ENCODE measurements around the gene DRAXIN. TPM values are rescaled to one million over a fixed set of nuclear protein-coding genes. Genes with fewer than 3 reads are reported as not detected.
A peak's percentile ranks its signal among the peaks of the same experiment; 100 is the strongest.

Gene DRAXIN
- total RNA-seq, 5 donors from 2014 or later (not counting 1 experiment from before 2014, with no cell fraction given) = 0.18 to 2.0 (median 0.23) TPM

GRCh38 chr1:11738096-11738495 is 46.6 kb downstream of the DRAXIN start:
- peaks cover 26 to 75% of the 10 kb centered on the region in 2 experiments for H3K4me1 ChIP-seq (ENCODE audit: control insufficient read depth in 1 of 2, extremely low read depth in 1 of 2, insufficient read depth in 2 of 2, low read length in 2 of 2)
- H3K27me3 ChIP-seq (replicated peaks in 1 of 2; ENCODE audit: control insufficient read depth in 2 of 2, extremely low read depth in 1 of 2, insufficient read depth in 2 of 2, low read length in 1 of 2) = no peaks in the 10 kb centered on the region
- CTCF ChIA-PET = interaction anchor here in 1 of 2 donors (0.5 to 0.6 kb wide), 2 partner anchors 93 to 1229 kb away, joined by 3 to 6 read pairs; no protein-coding TSS in a partner anchor
- no CpG with 5 or more reads among the region's 2 CpGs for WGBS (ENCODE audit: insufficient coverage)
- no peaks in the 10 kb centered on the region for H3K27me3 Mint-ChIP-seq
- no peak overlapping the region for H3K4me3 ChIP-seq (ENCODE audit: control insufficient read depth in 1 of 2, extremely low read depth in 1 of 2, low read length in 1 of 2)
- peak overlapping the region; percentile 38 to 68 for H3K27ac Mint-ChIP-seq
- DNase-seq = no peak
- POLR2A ChIA-PET = no interaction called here
- H3K4me3 Mint-ChIP-seq = peak overlapping the region in 1 of 3 donors; percentile 93
- no peaks in the 10 kb centered on the region for H3K9me3 ChIP-seq
- no peaks in the 10 kb centered on the region for H3K36me3 Mint-ChIP-seq
- no peak overlapping the region for H3K27ac ChIP-seq (ENCODE audit: low read length)
- no peaks in the 10 kb centered on the region for H3K9me3 Mint-ChIP-seq
- H3K36me3 ChIP-seq (ENCODE audit: control insufficient read depth in 2 of 2, extremely low read depth in 1 of 2, insufficient read depth in 1 of 2, low read length in 1 of 2) = no peaks in the 10 kb centered on the region
- no peak for ATAC-seq (replicated peaks in 1 of 4)
- H3K4me1 Mint-ChIP-seq = peaks cover 68 to 76% (median 69%) of the 10 kb centered on the region in 3 donors

- Histone ChIP-seq H3K36me3 (ENCODE audit: control insufficient read depth in 2 of 2, extremely low read depth in 1 of 2, insufficient read depth in 1 of 2, low read length in 1 of 2) (no peaks in the 10 kb centered on the region), H3K9me3 (no peaks in the 10 kb centered on the region), H3K27me3 (replicated peaks in 1 of 2; ENCODE audit: control insufficient read depth in 2 of 2, extremely low read depth in 1 of 2, insufficient read depth in 2 of 2, low read length in 1 of 2) (no peaks in the 10 kb centered on the region), H3K4me3 (ENCODE audit: control insufficient read depth in 1 of 2, extremely low read depth in 1 of 2, low read length in 1 of 2) (no peak overlapping the region), H3K27ac (ENCODE audit: low read length) (no peak overlapping the region), H3K4me1 (ENCODE audit: control insufficient read depth in 1 of 2, extremely low read depth in 1 of 2, insufficient read depth in 2 of 2, low read length in 2 of 2) (peaks cover 25 to 75% of the 10 kb centered on the region in 2 experiments)
- Mint-ChIP-seq H3K36me3 (no peaks in the 10 kb centered on the region), H3K27me3 (no peaks in the 10 kb centered on the region), H3K4me1 (peaks cover 65 to 77% (median 66%) of the 10 kb centered on the region in 3 donors), H3K9me3 (no peaks in the 10 kb centered on the region), H3K27ac (peak overlapping the region; percentile 27 to 44), H3K4me3 (peak overlapping the region in 1 of 3 donors; percentile 93)
- DNase-seq (no peak), ATAC-seq (replicated peaks in 1 of 4) (no peak)
- ChIA-PET CTCF (interaction anchor here in 1 of 2 donors (0.8 kb wide), 1 partner anchor 291 kb away, joined by 3 read pairs; no protein-coding TSS in a partner anchor), POLR2A (no interaction called here)
- WGBS (ENCODE audit: insufficient coverage) = 100% methylated on average over 3 of the region's 6 CpGs
Measured at GRCh38 chr1:11738783-11739182, 47.3 kb downstream of the DRAXIN start.

GRCh38 chr1:11740258-11741192 is 49.0 kb downstream of the DRAXIN start:
- Mint-ChIP-seq H3K36me3 (no peaks in the 10 kb centered on the region), H3K4me3 (peak overlapping the region; percentile 31 to 61 (median 39)), H3K27me3 (no peaks in the 10 kb centered on the region), H3K27ac (peak overlapping the region; percentile 31 to 71), H3K4me1 (peaks cover 62 to 74% (median 64%) of the 10 kb centered on the region in 3 donors), H3K9me3 (no peaks in the 10 kb centered on the region)
- peak overlapping the region in 1 of 2 donors; percentile 0 for H3K4me3 ChIP-seq (ENCODE audit: control insufficient read depth in 1 of 2, extremely low read depth in 1 of 2, low read length in 1 of 2)
- ATAC-seq (replicated peaks in 1 of 4) = peak in 2 of 4 experiments; percentile 35
- H3K27me3 ChIP-seq (replicated peaks in 1 of 2; ENCODE audit: control insufficient read depth in 2 of 2, extremely low read depth in 1 of 2, insufficient read depth in 2 of 2, low read length in 1 of 2) = no peaks in the 10 kb centered on the region
- no peaks in the 10 kb centered on the region for H3K9me3 ChIP-seq
- DNase-seq = peak in 10 of 35 experiments; percentile 13 to 45 (median 23)
- peaks cover 25 to 74% of the 10 kb centered on the region in 2 experiments for H3K4me1 ChIP-seq (ENCODE audit: control insufficient read depth in 1 of 2, extremely low read depth in 1 of 2, insufficient read depth in 2 of 2, low read length in 2 of 2)
- H3K27ac ChIP-seq (ENCODE audit: low read length) = no peak overlapping the region
- ChIA-PET POLR2A (no interaction called here), CTCF (interaction anchor here in 1 of 2 donors (0.6 to 1.4 kb wide), 2 partner anchors 91 to 684 kb away, joined by 3 to 4 read pairs; no protein-coding TSS in a partner anchor)
- H3K36me3 ChIP-seq (ENCODE audit: control insufficient read depth in 2 of 2, extremely low read depth in 1 of 2, insufficient read depth in 1 of 2, low read length in 1 of 2) = peaks cover 0 to 3% of the 10 kb centered on the region in 2 donors
- 39% methylated on average over 8 of the region's 15 CpGs for WGBS (ENCODE audit: insufficient coverage)

GRCh38 chr1:11741482-11741881 is 50.0 kb downstream of the DRAXIN start:
- DNase-seq = no peak
- Mint-ChIP-seq H3K4me1 (peaks cover 59 to 74% (median 63%) of the 10 kb centered on the region in 3 donors), H3K36me3 (peaks cover 9% of the 10 kb centered on the region), H3K27ac (no peak overlapping the region), H3K27me3 (no peaks in the 10 kb centered on the region), H3K9me3 (no peaks in the 10 kb centered on the region), H3K4me3 (peak overlapping the region in 1 of 3 donors; percentile 61)
- H3K9me3 ChIP-seq = no peaks in the 10 kb centered on the region
- ChIA-PET POLR2A (no interaction called here), CTCF (interaction anchor here in 1 of 2 donors (1.4 kb wide), 1 partner anchor 92 kb away, joined by 3 read pairs; no protein-coding TSS in a partner anchor)
- 100% methylated on average over 1 of the region's 4 CpGs for WGBS (ENCODE audit: insufficient coverage)
- ATAC-seq (replicated peaks in 1 of 4) = no peak
- H3K4me3 ChIP-seq (ENCODE audit: control insufficient read depth in 1 of 2, extremely low read depth in 1 of 2, low read length in 1 of 2) = no peak overlapping the region
- H3K27me3 ChIP-seq (replicated peaks in 1 of 2; ENCODE audit: control insufficient read depth in 2 of 2, extremely low read depth in 1 of 2, insufficient read depth in 2 of 2, low read length in 1 of 2) = no peaks in the 10 kb centered on the region
- no peak overlapping the region for H3K27ac ChIP-seq (ENCODE audit: low read length)
- peaks cover 6 to 8% of the 10 kb centered on the region in 2 donors for H3K36me3 ChIP-seq (ENCODE audit: control insufficient read depth in 2 of 2, extremely low read depth in 1 of 2, insufficient read depth in 1 of 2, low read length in 1 of 2)
- H3K4me1 ChIP-seq (ENCODE audit: control insufficient read depth in 1 of 2, extremely low read depth in 1 of 2, insufficient read depth in 2 of 2, low read length in 2 of 2) = peaks cover 22 to 69% of the 10 kb centered on the region in 2 experiments

- peak overlapping the region in 1 of 3 donors; percentile 61 for H3K4me3 Mint-ChIP-seq
- WGBS (ENCODE audit: insufficient coverage) = 100% methylated on average over 2 of the region's 5 CpGs
- no peaks in the 10 kb centered on the region for H3K9me3 Mint-ChIP-seq
- Histone ChIP-seq H3K9me3 (no peaks in the 10 kb centered on the region), H3K36me3 (ENCODE audit: control insufficient read depth in 2 of 2, extremely low read depth in 1 of 2, insufficient read depth in 1 of 2, low read length in 1 of 2) (peaks cover 6 to 13% of the 10 kb centered on the region in 2 donors), H3K4me3 (ENCODE audit: control insufficient read depth in 1 of 2, extremely low read depth in 1 of 2, low read length in 1 of 2) (no peak overlapping the region), H3K27ac (ENCODE audit: low read length) (no peak overlapping the region), H3K4me1 (ENCODE audit: control insufficient read depth in 1 of 2, extremely low read depth in 1 of 2, insufficient read depth in 2 of 2, low read length in 2 of 2) (peaks cover 18 to 64% of the 10 kb centered on the region in 2 experiments), H3K27me3 (replicated peaks in 1 of 2; ENCODE audit: control insufficient read depth in 2 of 2, extremely low read depth in 1 of 2, insufficient read depth in 2 of 2, low read length in 1 of 2) (no peaks in the 10 kb centered on the region)
- peaks cover 58 to 69% (median 62%) of the 10 kb centered on the region in 3 donors for H3K4me1 Mint-ChIP-seq
- ChIA-PET CTCF (no interaction called here), POLR2A (no interaction called here)
- peaks cover 15% of the 10 kb centered on the region for H3K36me3 Mint-ChIP-seq
- DNase-seq = no peak
- H3K27me3 Mint-ChIP-seq = no peaks in the 10 kb centered on the region
- ATAC-seq (replicated peaks in 1 of 4) = no peak
- peak overlapping the region in 1 of 2 donors; percentile 55 for H3K27ac Mint-ChIP-seq
Measured at GRCh38 chr1:11741919-11742558, 50.5 kb downstream of the DRAXIN start.

- H3K36me3 ChIP-seq (ENCODE audit: control insufficient read depth in 2 of 2, extremely low read depth in 1 of 2, insufficient read depth in 1 of 2, low read length in 1 of 2) = peaks cover 12 to 34% of the 10 kb centered on the region in 2 donors
- Mint-ChIP-seq H3K4me1 (peaks cover 41 to 53% (median 46%) of the 10 kb centered on the region in 3 donors), H3K27me3 (no peaks in the 10 kb centered on the region), H3K4me3 (no peak overlapping the region), H3K9me3 (no peaks in the 10 kb centered on the region), H3K36me3 (peaks cover 19% of the 10 kb centered on the region), H3K27ac (no peak overlapping the region)
- no peaks in the 10 kb centered on the region for H3K9me3 ChIP-seq
- POLR2A ChIA-PET = no interaction called here
- no peak overlapping the region for H3K4me3 ChIP-seq (ENCODE audit: control insufficient read depth in 1 of 2, extremely low read depth in 1 of 2, low read length in 1 of 2)
- H3K27me3 ChIP-seq (replicated peaks in 1 of 2; ENCODE audit: control insufficient read depth in 2 of 2, extremely low read depth in 1 of 2, insufficient read depth in 2 of 2, low read length in 1 of 2) = no peaks in the 10 kb centered on the region
- CTCF ChIA-PET = interaction anchor here in 1 of 2 donors (0.5 kb wide), 1 partner anchor 79 kb away, joined by 3 read pairs; no protein-coding TSS in a partner anchor
- H3K4me1 ChIP-seq (ENCODE audit: control insufficient read depth in 1 of 2, extremely low read depth in 1 of 2, insufficient read depth in 2 of 2, low read length in 2 of 2) = peaks cover 15 to 53% of the 10 kb centered on the region in 2 experiments
- H3K27ac ChIP-seq (ENCODE audit: low read length) = no peak overlapping the region
- DNase-seq = no peak
- no peak for ATAC-seq (replicated peaks in 1 of 4)
- WGBS (ENCODE audit: insufficient coverage) = 83% methylated on average over 4 of the region's 9 CpGs
Measured at GRCh38 chr1:11744287-11744686, 52.8 kb downstream of the DRAXIN start.
